Stomach (tissue), 9 donors: ENCODE measurements around the gene SC5D. TPM values are rescaled to one million over a fixed set of nuclear protein-coding genes. Genes with fewer than 3 reads are reported as not detected.

Source experiments
- DNase-seq, 2 donors: peaks; one replicate each; pipeline versions ENCODE4 v3.0.0 to v3.0.0-alpha.2; 2013 to 2019
- H3K27ac ChIP-seq, 5 donors: fragments of 200-600 bp in 4 of 5; sonication (generic) in 4 of 5; one replicate each; pipeline ENCODE4 v1.5.1; 2013 to 2019; ENCODE audit warnings: mild to moderate bottlenecking in 1 of 5, moderate library complexity in 1 of 5
- H3K27me3 ChIP-seq, 3 donors: fragments of 200-600 bp; sonication (generic); one replicate each; pipeline ENCODE4 v1.5.1; 2017 to 2019; ENCODE audit warnings: mixed run types in 1 of 3
- H3K36me3 ChIP-seq, 4 donors: fragments of 200-600 bp; sonication (generic); 1 replicate in 3 of 4; 2 replicates in 1 of 4; pipeline ENCODE4 v1.5.1; 2016 to 2019
- H3K4me1 ChIP-seq, 4 donors: fragments of 200-600 bp; sonication (generic); one replicate each; pipeline ENCODE4 v1.5.1; 2016 to 2019
- H3K4me3 ChIP-seq, 4 donors: fragments of 200-600 bp; sonication (generic) in 3 of 4; one replicate each; pipeline ENCODE4 v1.5.1; 2016 to 2019; ENCODE audit warnings: mild to moderate bottlenecking in 1 of 4
- H3K9me3 ChIP-seq, 4 donors: fragments of 200-600 bp; sonication (generic); one replicate each; pipeline ENCODE4 v1.5.1; 2016 to 2019
- CTCF ChIP-seq, 7 experiments: fragments of 450-650 bp in 4 of 7; fragments of 200-600 bp in 3 of 7; sonication (generic) in 3 of 7; IDR thresholded peaks; one replicate each; pipeline ENCODE4 v1.5.1; 2016 to 2019; ENCODE audit warnings: antibody characterized with exemption in 7 of 7, control low read depth in 2 of 7, mild to moderate bottlenecking in 1 of 7
- EP300 ChIP-seq: sonication (generic); formaldehyde crosslinking; IDR thresholded peaks from one replicate; pipeline ENCODE4 v1.6.1; 2017; ENCODE audit warnings: antibody characterized with exemption
- POLR2A ChIP-seq, 4 donors: fragments of 450-650 bp; IDR thresholded peaks; one replicate each; pipeline ENCODE4 v1.6.1; 2016; ENCODE audit warnings: antibody characterized with exemption in 4 of 4, control low read depth in 2 of 4, mild to moderate bottlenecking in 1 of 4, moderate library complexity in 1 of 4
- POLR2AphosphoS5 ChIP-seq, 3 donors: sonication (generic); formaldehyde crosslinking; IDR thresholded peaks; one replicate each; pipeline ENCODE4 v1.6.1; 2016; ENCODE audit warnings: antibody characterized with exemption in 3 of 3
- WGBS, 5 donors: extraction: QIAGEN DNeasy Blood & Tissue Kit in 3 of 5; methylation state at CpG; one replicate each; pipeline versions ENCODE4 v1.1.5 to v1.1.7; 2013 to 2018; 5-methylcytosine and 5-hydroxymethylcytosine counted together
- intact Hi-C: fragments of 100-400 bp; cut with DNase I; formaldehyde crosslinking; loops from one replicate; pipeline ENCODE4 v1.15.1; 2023; ENCODE audit warnings: low total_unique reads
- polyA plus RNA-seq, 3 donors: library from polyadenylated mRNA; stranded (reverse); fragments of 200-250 nt; gene quantifications; one replicate each; pipeline ENCODE4 v1.2.3, GENCODE V29; 2013
- total RNA-seq, 5 donors: library from RNA; depleted of rRNA; stranded (reverse); fragments of >200 nt; gene quantifications; one replicate each; pipeline versions ENCODE4 v1.1.0 to v1.2.3, GENCODE V29; 2014 to 2016
- donor health status: healthy with polysubstance abuse.
- donor health status: Bipolar disorder and iron deficiency.
- donor health status: healthy.

SC5D gene
- total and polyA plus RNA-seq, 8 donors: 8.2 to 129 (median 16.6) TPM

GRCh38 chr11:121336279-121336937, 43.8 kb downstream of the SC5D start:
- peaks cover 0 to 19% (median 0%) of the 10 kb centered on the region in 3 donors for H3K27me3 ChIP-seq
- intact Hi-C loops: no loop called here
- H3K4me1 ChIP-seq: no peaks in the 10 kb centered on the region
- 76 to 82% (median 79%) methylated on average over 6 of the region's 6 CpGs for WGBS, 5 donors
- H3K36me3 ChIP-seq: no peaks in the 10 kb centered on the region
- TF ChIP-seq POLR2A (IDR thresholded peaks at IDR 0.05) (no peak), CTCF (IDR thresholded peaks at IDR 0.05) (no peak), POLR2AphosphoS5 (IDR thresholded peaks at IDR 0.05) (no peak), EP300 (no peak)
- H3K27ac ChIP-seq: no peak overlapping the region
- H3K9me3 ChIP-seq: no peaks in the 10 kb centered on the region
- H3K4me3 ChIP-seq: no peak overlapping the region
- no peak for DNase-seq

- H3K4me1 ChIP-seq: no peaks in the 10 kb centered on the region
- TF ChIP-seq EP300 (no peak), CTCF (IDR thresholded peaks at IDR 0.05) (no peak), POLR2A (IDR thresholded peaks at IDR 0.05) (no peak), POLR2AphosphoS5 (IDR thresholded peaks at IDR 0.05) (no peak)
- peaks cover 0 to 15% (median 0%) of the 10 kb centered on the region in 3 donors for H3K27me3 ChIP-seq
- DNase-seq: no peak
- WGBS, 5 donors: 88 to 97% (median 95%) methylated on average over 2 of the region's 2 CpGs
- H3K27ac ChIP-seq: no peak overlapping the region
- intact Hi-C loops: no loop called here
- no peaks in the 10 kb centered on the region for H3K36me3 ChIP-seq
- no peak overlapping the region for H3K4me3 ChIP-seq
- H3K9me3 ChIP-seq: no peaks in the 10 kb centered on the region
Observed at GRCh38 chr11:121337078-121337477, 44.5 kb downstream of the SC5D start.

GRCh38 chr11:121337740-121338272, 45.2 kb downstream of the SC5D start:
- 68 to 80% (median 78%) methylated on average over 6 of the region's 6 CpGs for WGBS, 5 donors
- intact Hi-C loops: no loop called here

GRCh38 chr11:121338536-121338935, 46.0 kb downstream of the SC5D start:
- no peaks in the 10 kb centered on the region for H3K4me1 ChIP-seq
- H3K36me3 ChIP-seq: no peaks in the 10 kb centered on the region
- no peak overlapping the region for H3K27ac ChIP-seq
- no peak overlapping the region for H3K4me3 ChIP-seq
- H3K9me3 ChIP-seq: no peaks in the 10 kb centered on the region
- DNase-seq: no peak
- intact Hi-C loops: no loop called here
- no peak for TF ChIP-seq CTCF (IDR thresholded peaks at IDR 0.05)
- TF ChIP-seq EP300: no peak
- TF ChIP-seq POLR2AphosphoS5 (IDR thresholded peaks at IDR 0.05): no peak
- no peak for TF ChIP-seq POLR2A (IDR thresholded peaks at IDR 0.05)
- 92 to 97% (median 97%) methylated on average over 11 of the region's 11 CpGs for WGBS, 5 donors
- H3K27me3 ChIP-seq: peaks cover 0 to 12% (median 0%) of the 10 kb centered on the region in 3 donors

More at GRCh38 chr11:121337740-121338272, 45.2 kb downstream of the SC5D start:
- Histone ChIP-seq H3K4me1 (no peaks in the 10 kb centered on the region), H3K4me3 (no peak overlapping the region), H3K9me3 (no peaks in the 10 kb centered on the region), H3K36me3 (no peaks in the 10 kb centered on the region), H3K27ac (peak overlapping the region in 1 of 5 donors; percentile 14), H3K27me3 (peaks cover 0 to 15% (median 0%) of the 10 kb centered on the region in 3 donors)
- TF ChIP-seq EP300 (no peak), POLR2A (IDR thresholded peaks at IDR 0.05) (no peak), CTCF (IDR thresholded peaks at IDR 0.05) (no peak), POLR2AphosphoS5 (IDR thresholded peaks at IDR 0.05) (no peak)
- DNase-seq: no peak
